Left cardiac atrium (tissue), 4 donors: ENCODE data around the gene NHEJ1. TPM values are rescaled to one million over a fixed set of nuclear protein-coding genes. Genes with fewer than 3 reads are reported as not detected.

Source experiments
- ATAC-seq, 2 donors: fragments of 200-7000 bp; cut with Tn5 transposase; one replicate each; pipeline ENCODE4 v1.9.1; 2020; ENCODE audit warnings: mild to moderate bottlenecking in 2 of 2, moderate library complexity in 2 of 2
- DNase-seq: peaks from one replicate; pipeline ENCODE4 v3.0.0-alpha.2; 2020
- intact Hi-C, 2 donors: fragments of 100-400 bp; cut with DNase I; formaldehyde crosslinking; loops; one replicate each; pipeline versions ENCODE4 v1.14.1 to v1.15.1; 2022 to 2023
- total RNA-seq, 2 donors: library from RNA; stranded (reverse); fragmentation: NEBNext Ultra II Directional; extraction: Animal tissue kit (Norgen Biotek cat#: 25700); gene quantifications; one replicate each; pipeline ENCODE4 v1.2.1, GENCODE V29; 2021
- donor health status: DM: no; HTN: yes; CAD: no.
- donor health status: DM: no; HTN: yes; CAD: no; lungs with severe emphysema.
- donor health status: DM: yes; HTN: yes; CAD: no.
- donor health status: Dilated cardiomyopathy.

Gene NHEJ1
- total RNA-seq, 2 donors from 2014 or later, result 4.7 to 6.9 TPM

- intact Hi-C loops, result no loop called here
- DNase-seq (no peak), ATAC-seq (no peak)
Observed at GRCh38 chr2:219078951-219079350, 81.7 kb downstream of the NHEJ1 start.

GRCh38 chr2:219078126-219078525 is 82.5 kb downstream of the NHEJ1 start:
- intact Hi-C loops, result no loop called here
- ATAC-seq (no peak), DNase-seq (no peak)

- no peak for DNase-seq
- intact Hi-C loops, result no loop called here
- no peak for ATAC-seq
Observed at GRCh38 chr2:219076253-219076652, 84.4 kb downstream of the NHEJ1 start.

GRCh38 chr2:219073413-219074129 is 87.0 kb downstream of the NHEJ1 start:
- ATAC-seq (peak in 1 of 2 donors; percentile 14), DNase-seq (no peak)
- intact Hi-C loops, result loop anchor here (5.0 kb wide), 1 partner anchor 44 kb away; no protein-coding TSS in a partner anchor

- ATAC-seq, result no peak
- intact Hi-C loops, result loop anchor here (5.0 kb wide), 1 partner anchor 45 kb away; no protein-coding TSS in a partner anchor
- no peak for DNase-seq
Observed at GRCh38 chr2:219072741-219073250, 87.8 kb downstream of the NHEJ1 start.

GRCh38 chr2:219071131-219071816 is 89.3 kb downstream of the NHEJ1 start:
- DNase-seq (no peak), ATAC-seq (no peak)
- intact Hi-C loops, result loop anchor here (5.0 kb wide), 1 partner anchor 46 kb away; no protein-coding TSS in a partner anchor

- no peak for ATAC-seq
- no peak for DNase-seq
- intact Hi-C loops, result no loop called here
Observed at GRCh38 chr2:219065484-219065883, 95.1 kb downstream of the NHEJ1 start.

GRCh38 chr2:219062081-219062480 is 98.5 kb downstream of the NHEJ1 start:
- intact Hi-C loops, result no loop called here
- no peak for ATAC-seq
- DNase-seq, result no peak

- ATAC-seq (no peak), DNase-seq (no peak)
- intact Hi-C loops, result no loop called here
Observed at GRCh38 chr2:219060821-219061791, 99.5 kb downstream of the NHEJ1 start, which contains the start of gene IHH. IHH (minus strand) TSS chr2:219060921; CDS start chr2:219060467, 454 bp downstream.

- DNase-seq, result no peak
- no peak for ATAC-seq
- intact Hi-C loops, result loop anchor here (1.0 to 10.0 kb wide), 4 partner anchors 59 to 245 kb away; partner anchors contain the start of gene PTPRN (in 2 of the 2)
Observed at GRCh38 chr2:219059725-219060682, 100.6 kb downstream of the NHEJ1 start.

GRCh38 chr2:219059375-219059724 is 101.3 kb downstream of the NHEJ1 start:
- DNase-seq (no peak), ATAC-seq (no peak)
- intact Hi-C loops, result loop anchor here (1.0 to 10.0 kb wide), 4 partner anchors 60 to 245 kb away; partner anchors contain the start of gene PTPRN (in 2 of the 2)

GRCh38 chr2:219058541-219059374 is 101.9 kb downstream of the NHEJ1 start:
- ATAC-seq, result peak; percentile 72 to 77
- intact Hi-C loops, result loop anchor here (1.0 to 10.0 kb wide), 4 partner anchors 61 to 246 kb away; partner anchors contain the start of gene PTPRN (in 2 of the 2)
- DNase-seq, result peak; percentile 58

- DNase-seq (peak; percentile 76), ATAC-seq (peak; percentile 91 to 93)
- intact Hi-C loops, result loop anchor here (5.0 to 10.0 kb wide), 3 partner anchors 64 to 247 kb away; partner anchors contain the start of gene PTPRN (in 2 of the 2)
Observed at GRCh38 chr2:219057709-219058540, 102.7 kb downstream of the NHEJ1 start.

- DNase-seq (no peak), ATAC-seq (no peak)
- intact Hi-C loops, result loop anchor here (5.0 to 10.0 kb wide), 3 partner anchors 65 to 248 kb away; partner anchors contain the start of gene PTPRN (in 2 of the 2)
Observed at GRCh38 chr2:219056896-219057708, 103.5 kb downstream of the NHEJ1 start.
